Keratinocyte (primary cell): ENCODE data around the gene MRGPRX3. TPM values are rescaled to one million over a fixed set of nuclear protein-coding genes. Genes with fewer than 3 reads are reported as not detected.

ENCODE experiments used
- DNase-seq: peaks from one replicate; pipeline ENCODE4 v3.0.0-alpha.2; 2011; ENCODE audit warnings: low read depth, missing footprints, low spot score
- FAIRE-seq: peaks from 2 replicates; lab custom pipeline; 2011; peaks lifted over from hg19 to GRCh38; lab: Jason Lieb, UNC
- H2AFZ ChIP-seq: 2 replicates; pipeline ENCODE4 v1.6.0; 2012; ENCODE audit warnings: low read length, control low read depth, inconsistent platforms; ENCODE audit not compliant: control insufficient read depth
- H3K27ac ChIP-seq: 2 replicates; pipeline ENCODE4 v1.5.1; 2011; ENCODE audit warnings: low read length; ENCODE audit not compliant: control insufficient read depth, insufficient read depth
- H3K27me3 ChIP-seq: 3 replicates; pipeline ENCODE4 v1.6.0; 2011; ENCODE audit warnings: low read length; ENCODE audit not compliant: control insufficient read depth, insufficient read depth; ENCODE audit errors: extremely low read depth
- H3K36me3 ChIP-seq, 2 experiments: 2 replicates in 1 of 2; 3 replicates in 1 of 2; pipeline ENCODE4 v1.5.1; 2011; ENCODE audit warnings: low read length in 2 of 2, mild to moderate bottlenecking in 1 of 2; ENCODE audit not compliant: control insufficient read depth in 2 of 2, insufficient read depth in 2 of 2; ENCODE audit errors: extremely low read depth in 1 of 2
- H3K4me1 ChIP-seq: 3 replicates; pipeline ENCODE4 v1.5.1; 2011; ENCODE audit warnings: low read length; ENCODE audit not compliant: control insufficient read depth, insufficient read depth; ENCODE audit errors: extremely low read depth
- H3K4me2 ChIP-seq: 3 replicates; pipeline ENCODE4 v1.6.0; 2011; ENCODE audit warnings: low read depth, low read length; ENCODE audit not compliant: control insufficient read depth, insufficient read depth; ENCODE audit errors: extremely low read depth
- H3K4me3 ChIP-seq, 3 experiments: fragments of 200-600 bp in 1 of 3; sonication (generic) in 1 of 3; 2 replicates in 2 of 3; 3 replicates in 1 of 3; pipeline ENCODE4 v1.5.1; 2011 to 2016; ENCODE audit warnings: low read length in 3 of 3, mild to moderate bottlenecking in 3 of 3, control low read depth in 2 of 3, inconsistent platforms in 1 of 3, low read depth in 1 of 3, mixed read lengths in 1 of 3, mixed run types in 1 of 3, moderate library complexity in 1 of 3; ENCODE audit not compliant: control insufficient read depth in 2 of 3, insufficient read depth in 2 of 3; ENCODE audit errors: extremely low read depth in 1 of 3
- H3K79me2 ChIP-seq: 2 replicates; pipeline ENCODE4 v1.6.0; 2012; ENCODE audit warnings: low read length; ENCODE audit not compliant: control insufficient read depth, insufficient read depth
- H3K9ac ChIP-seq: 3 replicates; pipeline ENCODE4 v1.6.0; 2011; ENCODE audit warnings: low read length; ENCODE audit not compliant: control insufficient read depth, insufficient read depth; ENCODE audit errors: extremely low read depth
- H3K9me1 ChIP-seq: 3 replicates; pipeline ENCODE4 v1.6.0; 2011; ENCODE audit warnings: low read length; ENCODE audit not compliant: control insufficient read depth, insufficient read depth; ENCODE audit errors: extremely low read depth
- H3K9me3 ChIP-seq: 2 replicates; pipeline ENCODE4 v1.5.1; 2012; ENCODE audit warnings: low read depth, low read length; ENCODE audit not compliant: control insufficient read depth
- H4K20me1 ChIP-seq: 3 replicates; pipeline ENCODE4 v1.6.0; 2011; ENCODE audit warnings: low read length; ENCODE audit not compliant: control insufficient read depth, insufficient read depth; ENCODE audit errors: extremely low read depth
- CTCF ChIP-seq, 3 experiments: IDR thresholded peaks in 1 of 3; conservative IDR thresholded peaks in 1 of 3; optimal IDR thresholded peaks in 1 of 3; 2 replicates in 2 of 3; 3 replicates in 1 of 3; pipeline versions ENCODE3 to v1.5.1; 2011; ENCODE audit warnings: low read length in 3 of 3, mild to moderate bottlenecking in 3 of 3, moderate library complexity in 2 of 3, control low read depth in 1 of 3, inconsistent platforms in 1 of 3; ENCODE audit not compliant: insufficient read depth in 2 of 3; ENCODE audit errors: extremely low read depth in 1 of 3
- EZH2 ChIP-seq: IDR thresholded peaks from one replicate; pipeline ENCODE4 v1.6.1; 2012; ENCODE audit warnings: inconsistent platforms, mild to moderate bottlenecking, low read length, moderate library complexity
- dilution Hi-C: fragments of 300-500 bp; cut with MboI; formaldehyde crosslinking; loops from one replicate; pipeline ENCODE4 v1.7.0; 2020; ENCODE audit warnings: low sequenced_read_pairs; ENCODE audit not compliant: extremely low pct_ligation_motif_present
- polyA plus RNA-seq, 5 experiments: library from polyadenylated mRNA; depleted of rRNA in 3 of 5; stranded (reverse) in 3 of 5; stranded (forward) in 1 of 5; unstranded in 1 of 5; fragments of >200 nt; gene quantifications; 1 replicate in 1 of 5; 2 replicates in 3 of 5; 3 replicates in 1 of 5; pipeline versions ENCODE4 v1.2.1 to v1.2.3, GENCODE V29; 2011 to 2012; ENCODE audit warnings: missing spikeins in 2 of 5, low read depth in 1 of 5, low replicate concordance in 1 of 5

Gene MRGPRX3
- polyA plus RNA-seq, 1 donor (not counting 4 experiments of a cell fraction or from before 2014, with no cell fraction given), result 2.9 TPM

- no peak overlapping the region for H3K4me3 ChIP-seq
- H3K27me3 ChIP-seq, result no peaks in the 10 kb centered on the region
- TF ChIP-seq CTCF (optimal IDR thresholded peaks at IDR 0.05 in 1 of 3, IDR thresholded peaks at IDR 0.05 in 1 of 3, conservative IDR thresholded peaks at IDR 0.05 in 1 of 3; ENCODE audit: extremely low read depth in 1 of 3, insufficient read depth in 2 of 3, low read length in 3 of 3), result peak; percentile 64 to 80 (median 68)
- TF ChIP-seq EZH2, result no peak
- no peak overlapping the region for H3K4me2 ChIP-seq
- no peaks in the 10 kb centered on the region for H3K9me1 ChIP-seq
- dilution Hi-C loops, result no loop called here
- peaks cover 8% of the 10 kb centered on the region for H3K4me1 ChIP-seq
- DNase-seq, result no peak
- H3K79me2 ChIP-seq, result no peaks in the 10 kb centered on the region
- no peaks in the 10 kb centered on the region for H4K20me1 ChIP-seq
- no peak overlapping the region for H3K9ac ChIP-seq
- H3K27ac ChIP-seq, result no peak overlapping the region
- H3K9me3 ChIP-seq, result no peaks in the 10 kb centered on the region
- H3K36me3 ChIP-seq, result no peaks in the 10 kb centered on the region
- no peak overlapping the region for H2AFZ ChIP-seq
- FAIRE-seq, result no peak
Measured at GRCh38 chr11:18171377-18172000, 39.1 kb downstream of the MRGPRX3 start.

GRCh38 chr11:18172666-18173065, 40.3 kb downstream of the MRGPRX3 start, which contains the start of gene MRGPRX4:
TSS of gene MRGPRX4 (plus strand) at chr11:18172837. CDS start at chr11:18173257, 420 bp downstream.
- H3K27ac ChIP-seq, result no peak within 1 kb of the TSS
- H3K4me1 ChIP-seq, result peaks cover 8% of the 10 kb centered on the region
- TF ChIP-seq EZH2 (no peak), CTCF (optimal IDR thresholded peaks at IDR 0.05 in 1 of 3, IDR thresholded peaks at IDR 0.05 in 1 of 3, conservative IDR thresholded peaks at IDR 0.05 in 1 of 3; ENCODE audit: extremely low read depth in 1 of 3, insufficient read depth in 2 of 3, low read length in 3 of 3) (no peak)
- H3K36me3 ChIP-seq, result no peaks in the 10 kb centered on the region
- H3K9me1 ChIP-seq, result no peaks in the 10 kb centered on the region
- H2AFZ ChIP-seq, result no peak within 1 kb of the TSS
- dilution Hi-C loops, result no loop called here
- no peak within 1 kb of the TSS for H3K9ac ChIP-seq
- DNase-seq (no peak), FAIRE-seq (no peak)
- no peak within 1 kb of the TSS for H3K4me3 ChIP-seq
- H3K9me3 ChIP-seq, result no peaks in the 10 kb centered on the region
- no peaks in the 10 kb centered on the region for H3K79me2 ChIP-seq
- H3K4me2 ChIP-seq, result no peak within 1 kb of the TSS
- no peaks in the 10 kb centered on the region for H4K20me1 ChIP-seq
- no peaks in the 10 kb centered on the region for H3K27me3 ChIP-seq
